K562 (cell line): ENCODE data around the gene SLC9A3. TPM values are rescaled to one million over a fixed set of nuclear protein-coding genes. Genes with fewer than 3 reads are reported as not detected.

ENCODE experiments used
- ATAC-seq: fragments of 200-7000 bp; cut with Tn5 transposase; 3 replicates; pipeline ENCODE4 v1.9.1; 2020; ENCODE audit warnings: moderate library complexity
- BruUV-seq: library from RNA; stranded (reverse); fragments of 400-500 nt; replicated peaks from 2 replicates; lab custom pipeline; 2021; lab: Mats Ljungman, UMichigan
- CTCF ChIA-PET: fragments of 300-600 bp; formaldehyde crosslinking; extraction: SDS; loops from one replicate; lab custom pipeline; 2021; ENCODE audit warnings: low intra/inter-chr PET ratio; lab: Yijun Ruan, JAX
- POLR2A ChIA-PET: fragments of 300-600, 350-650 bp; sonication (Branson Sonifier 250); formaldehyde crosslinking; extraction: SDS; loops from one replicate; lab custom pipeline; 2021; ENCODE audit warnings: antibody characterized with exemption, inconsistent platforms; lab: Yijun Ruan, JAX
- DNase-seq, 4 experiments: peaks; one replicate each; pipeline versions ENCODE4 v3.0.0 to v3.0.0-alpha.2; 2011 to 2018; ENCODE audit warnings: low spot score in 3 of 4, mixed read lengths in 3 of 4; ENCODE audit errors: extremely low read depth in 1 of 4
- FAIRE-seq: peaks from 2 replicates; lab custom pipeline; 2011; peaks lifted over from hg19 to GRCh38; lab: Jason Lieb, UNC
- H2AFZ ChIP-seq: 2 replicates; pipeline ENCODE4 v1.6.0; 2011; ENCODE audit warnings: low read depth, low read length, control low read depth, inconsistent platforms
- H3K27ac ChIP-seq: fragments of 200-600 bp; 3 replicates; pipeline ENCODE4 v1.8.0; 2011; ENCODE audit warnings: low read depth, mild to moderate bottlenecking, control low read depth, inconsistent platforms, low read length, moderate library complexity, mixed read lengths; ENCODE audit errors: extremely low read depth
- H3K27me3 ChIP-seq, 2 experiments: fragments of 300-600 bp in 1 of 2; 2 replicates in 1 of 2; 3 replicates in 1 of 2; pipeline versions ENCODE4 v1.6.0 to v1.8.0; 2011; ENCODE audit warnings: inconsistent platforms in 2 of 2, low read length in 2 of 2, mild to moderate bottlenecking in 1 of 2, mixed read lengths in 1 of 2, moderate library complexity in 1 of 2; ENCODE audit not compliant: control insufficient read depth in 2 of 2, insufficient read depth in 2 of 2
- H3K36me3 ChIP-seq: fragments of 300-600 bp; 3 replicates; pipeline ENCODE4 v1.8.0; 2011; ENCODE audit warnings: mild to moderate bottlenecking, low read length, inconsistent platforms; ENCODE audit not compliant: control insufficient read depth, insufficient read depth
- H3K4me1 ChIP-seq, 2 experiments: fragments of 200-600 bp in 1 of 2; replicated peaks in 1 of 2; 2 replicates in 1 of 2; 3 replicates in 1 of 2; pipeline versions ENCODE4 v1.5.1 to v1.8.0; 2011; ENCODE audit warnings: inconsistent platforms in 2 of 2, low read length in 2 of 2, mild to moderate bottlenecking in 1 of 2, mixed read lengths in 1 of 2, moderate library complexity in 1 of 2; ENCODE audit not compliant: control insufficient read depth in 2 of 2, insufficient read depth in 2 of 2
- H3K4me2 ChIP-seq: 2 replicates; pipeline ENCODE4 v1.6.1; 2011; ENCODE audit warnings: low read length, control low read depth, inconsistent platforms, mixed read lengths; ENCODE audit not compliant: insufficient read depth
- H3K4me3 ChIP-seq: fragments of 200-600 bp; sonication (generic), shearing (Covaris generic); 2 replicates; pipeline ENCODE4 v1.5.1; 2016; ENCODE audit warnings: control low read depth, inconsistent platforms
- H3K79me2 ChIP-seq: fragments of 200-600 bp; 3 replicates; pipeline ENCODE4 v1.8.0; 2011; ENCODE audit warnings: low read length, inconsistent platforms; ENCODE audit not compliant: control insufficient read depth, insufficient read depth
- H3K9ac ChIP-seq, 2 experiments: 2 replicates each; pipeline versions ENCODE4 v1.6.0 to v1.6.1; 2011; ENCODE audit warnings: low read depth in 2 of 2, low read length in 2 of 2, control low read depth in 1 of 2, inconsistent platforms in 1 of 2, mild to moderate bottlenecking in 1 of 2, mixed read lengths in 1 of 2; ENCODE audit not compliant: insufficient read depth in 1 of 2
- H3K9me1 ChIP-seq: one replicate; pipeline ENCODE4 v1.6.0; 2011; ENCODE audit warnings: inconsistent platforms, mild to moderate bottlenecking, low read length, moderate library complexity; ENCODE audit not compliant: control insufficient read depth, insufficient read depth
- H3K9me3 ChIP-seq: replicated peaks from 2 replicates; pipeline ENCODE4 v1.5.1; 2011; ENCODE audit warnings: low read depth, low read length, inconsistent platforms; ENCODE audit not compliant: control insufficient read depth, insufficient read depth
- H4K20me1 ChIP-seq: replicated peaks from 2 replicates; pipeline ENCODE4 v1.6.1; 2011; ENCODE audit warnings: low read length, inconsistent platforms, mixed read lengths; ENCODE audit not compliant: control insufficient read depth, insufficient read depth
- CAMTA2 ChIP-seq: fragments of 250-450 bp; sonication (Bioruptor Pico); conservative IDR thresholded peaks from 2 replicates; pipeline ENCODE4 v1.5.1; 2022
- CBFA2T2 ChIP-seq: fragments of 450-650 bp; conservative IDR thresholded peaks from 2 replicates; pipeline ENCODE4 v1.6.1; 2017; ENCODE audit warnings: mild to moderate bottlenecking
- DPF2 ChIP-seq: fragments of 450-650 bp; IDR thresholded peaks from 2 replicates; pipeline ENCODE4 v1.6.1; 2016
- MCM3 ChIP-seq: fragments of 450-650 bp; IDR thresholded peaks from 2 replicates; pipeline ENCODE4 v1.6.1; 2016
- RCOR1 ChIP-seq, 2 experiments: IDR thresholded peaks; 2 replicates each; pipeline ENCODE4 v1.6.1; 2012; ENCODE audit warnings: low read depth in 2 of 2, low read length in 2 of 2, borderline replicate concordance in 1 of 2, improper control_type of control experiment in 1 of 2
- ZFX ChIP-seq: sonication (generic); formaldehyde crosslinking; IDR thresholded peaks from 2 replicates; pipeline ENCODE4 v1.8.0; 2022; ENCODE audit warnings: mild to moderate bottlenecking, missing genetic modification reagents, moderate library complexity
- WGBS: fragments of 100-300 bp; shearing (Covaris generic); methylation state at CpG from one replicate; pipeline ENCODE4 v1.1.6; 2016; ENCODE audit warnings: low coverage, mixed read lengths; ENCODE audit not compliant: insufficient coverage; ENCODE audit errors: missing lambda C conversion rate; 5-methylcytosine and 5-hydroxymethylcytosine counted together
- in situ Hi-C: fragments of 300-500 bp; cut with MboI; formaldehyde crosslinking; loops from 4 replicates; pipeline ENCODE4 v1.15.0; 2018; ENCODE audit warnings: inconsistent platforms, mixed read lengths
- intact Hi-C: fragments of 100-400 bp; cut with micrococcal nuclease; formaldehyde crosslinking; loops from 2 replicates; pipeline ENCODE4 v1.14.2; 2022
- polyA plus RNA-seq, 8 experiments: library from polyadenylated mRNA; depleted of rRNA in 4 of 8; stranded (reverse) in 5 of 8; unstranded in 3 of 8; fragments of >200 nt; fragmentation: Nextera tagmentation in 2 of 8; fragmentation: Illumina TruSeq in 1 of 8; extraction: Ambion mirVana in 2 of 8; extraction: Trizol in 1 of 8; gene quantifications; 2 replicates each; pipeline versions ENCODE4 v1.2.1 to v1.2.3, GENCODE V29; 2011 to 2014; ENCODE audit warnings: inconsistent platforms in 1 of 8, missing spikeins in 1 of 8
- total RNA-seq, 7 experiments: library from RNA; depleted of rRNA in 6 of 7; stranded (reverse); fragments of >200 nt in 6 of 7; fragmentation: Illumina TruSeq in 2 of 7; extraction: Trizol in 2 of 7; gene quantifications; 2 replicates each; pipeline versions ENCODE4 v1.2.1 to v1.2.3, GENCODE V29; 2011 to 2021; ENCODE audit warnings: low replicate concordance in 1 of 7
- TF ChIP-seq, protein P1 (sequence below), 3 experiments: IDR thresholded peaks in 2 of 3; conservative IDR thresholded peaks in 1 of 3; 2 replicates each; pipeline ENCODE4 v1.5.1; 2011 to 2012; ENCODE audit warnings: low read length in 3 of 3, mild to moderate bottlenecking in 3 of 3, control low read depth in 2 of 3, improper control_type of control experiment in 1 of 3, inconsistent platforms in 1 of 3, low read depth in 1 of 3, mixed read lengths in 1 of 3, moderate library complexity in 1 of 3; ENCODE audit not compliant: insufficient read depth in 2 of 3
- TF ChIP-seq, protein P2 (sequence below): sonication (generic); formaldehyde crosslinking; IDR thresholded peaks from 2 replicates; pipeline ENCODE4 v1.9.0; 2022; ENCODE audit warnings: mild to moderate bottlenecking, missing genetic modification reagents
- TF ChIP-seq, protein P3 (sequence below): fragments of 450-650 bp; formaldehyde crosslinking; IDR thresholded peaks from 2 replicates; pipeline ENCODE4 v1.4.0; 2020; ENCODE audit warnings: mild to moderate bottlenecking, moderate library complexity
- TF ChIP-seq, protein P4 (sequence below): fragments of 450-650 bp; formaldehyde crosslinking; IDR thresholded peaks from 2 replicates; pipeline ENCODE4 v1.4.0; 2020; ENCODE audit warnings: mild to moderate bottlenecking, moderate library complexity

Gene SLC9A3
- total and polyA plus RNA-seq, 9 of the 15 experiments (the other 6 are each of a cell fraction or from before 2014, with no cell fraction given), result 1.5 to 5.8 (median 3.7) TPM; not detected in 2

DNA sequence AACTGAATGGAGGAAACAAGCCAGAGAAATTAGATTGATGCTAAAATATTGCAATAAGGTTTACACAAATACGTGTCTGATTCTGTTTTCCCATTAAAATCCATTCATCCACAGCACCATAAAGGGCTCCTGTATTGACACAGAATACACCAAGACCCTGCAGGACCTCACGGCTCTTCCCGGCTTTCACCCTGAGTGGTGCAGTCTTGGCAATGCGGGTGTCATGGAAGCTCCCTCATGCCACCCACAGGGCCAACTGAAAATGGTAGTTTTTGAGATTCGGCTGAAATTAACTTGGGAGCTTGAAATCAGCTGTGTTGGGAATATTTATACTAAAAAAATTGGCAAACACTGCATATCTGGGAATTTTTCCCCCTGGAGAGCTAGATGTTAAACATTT is 98.5 kb downstream of the SLC9A3 start (continued):
- TF ChIP-seq, protein P1, sequence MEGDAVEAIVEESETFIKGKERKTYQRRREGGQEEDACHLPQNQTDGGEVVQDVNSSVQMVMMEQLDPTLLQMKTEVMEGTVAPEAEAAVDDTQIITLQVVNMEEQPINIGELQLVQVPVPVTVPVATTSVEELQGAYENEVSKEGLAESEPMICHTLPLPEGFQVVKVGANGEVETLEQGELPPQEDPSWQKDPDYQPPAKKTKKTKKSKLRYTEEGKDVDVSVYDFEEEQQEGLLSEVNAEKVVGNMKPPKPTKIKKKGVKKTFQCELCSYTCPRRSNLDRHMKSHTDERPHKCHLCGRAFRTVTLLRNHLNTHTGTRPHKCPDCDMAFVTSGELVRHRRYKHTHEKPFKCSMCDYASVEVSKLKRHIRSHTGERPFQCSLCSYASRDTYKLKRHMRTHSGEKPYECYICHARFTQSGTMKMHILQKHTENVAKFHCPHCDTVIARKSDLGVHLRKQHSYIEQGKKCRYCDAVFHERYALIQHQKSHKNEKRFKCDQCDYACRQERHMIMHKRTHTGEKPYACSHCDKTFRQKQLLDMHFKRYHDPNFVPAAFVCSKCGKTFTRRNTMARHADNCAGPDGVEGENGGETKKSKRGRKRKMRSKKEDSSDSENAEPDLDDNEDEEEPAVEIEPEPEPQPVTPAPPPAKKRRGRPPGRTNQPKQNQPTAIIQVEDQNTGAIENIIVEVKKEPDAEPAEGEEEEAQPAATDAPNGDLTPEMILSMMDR (IDR thresholded peaks at IDR 0.05 in 2 of 3, conservative IDR thresholded peaks at IDR 0.05 in 1 of 3; ENCODE audit: insufficient read depth in 2 of 3, low read depth in 1 of 3, low read length in 3 of 3), result peak in 2 of 3 experiments; percentile 32 to 43; a peak in 3 of 6 replicates
- TF ChIP-seq ZFX, result no peak

DNA sequence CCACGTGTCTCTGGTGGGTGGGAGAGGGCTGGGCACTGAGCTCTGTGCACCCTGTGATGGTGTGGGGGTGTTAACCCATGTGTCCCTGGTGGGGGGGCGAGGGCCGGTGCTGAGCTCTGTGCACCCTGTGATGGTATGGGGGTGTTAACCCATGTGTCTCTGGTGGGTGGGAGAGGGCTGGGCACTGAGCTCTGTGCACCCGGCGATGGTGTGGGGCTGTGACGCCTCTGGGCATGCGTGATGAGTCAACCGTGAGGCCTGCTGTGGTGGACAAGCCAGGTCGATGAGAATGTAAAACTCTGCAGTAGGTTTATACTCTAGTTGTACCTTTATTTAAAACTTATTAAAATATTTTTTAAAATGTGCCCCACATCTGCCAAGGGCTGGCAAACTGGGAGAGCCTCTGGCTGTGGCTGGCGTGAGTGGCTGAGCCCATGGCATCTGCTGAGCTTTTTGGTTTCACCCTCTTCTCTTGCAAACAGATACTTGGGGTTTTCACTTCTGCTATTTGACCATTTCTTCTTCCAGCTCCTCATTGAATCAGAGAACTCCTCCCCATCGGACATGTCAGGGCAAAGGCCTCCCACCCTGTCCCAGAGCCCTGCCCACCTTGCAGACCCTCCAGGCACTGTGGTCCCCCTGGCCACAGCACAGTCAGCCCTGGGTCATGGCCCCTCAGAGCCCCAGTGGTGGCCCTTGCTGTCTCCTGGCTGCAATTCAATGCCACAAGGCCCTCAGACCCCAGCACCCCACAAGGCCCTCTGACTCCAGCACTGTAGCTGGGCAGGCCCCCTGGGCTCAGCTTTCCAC is 99.7 kb downstream of the SLC9A3 start:
- Histone ChIP-seq H3K9ac (peak overlapping the region in 1 of 2 experiments; percentile 66; a peak in 1 of 4 replicates), H4K20me1 (no peaks in the 10 kb centered on the region), H3K4me3 (no peak overlapping the region), H3K79me2 (no peaks in the 10 kb centered on the region), H3K27ac (no peak overlapping the region), H3K9me3 (no peaks in the 10 kb centered on the region), H3K36me3 (no peaks in the 10 kb centered on the region), H2AFZ (no peak overlapping the region), H3K9me1 (no peaks in the 10 kb centered on the region), H3K27me3 (peaks cover 7 to 66% of the 10 kb centered on the region in 2 experiments; a peak in 4 of 5 replicates), H3K4me2 (no peak overlapping the region), H3K4me1 (peaks cover 0 to 35% of the 10 kb centered on the region in 2 experiments; a peak in 2 of 5 replicates)
- in situ Hi-C loops (no loop called here), intact Hi-C loops (no loop called here)
- DNase-seq, result no peak
- ATAC-seq, result no peak
- no TSS peak for BruUV-seq
- FAIRE-seq, result no peak
- TF ChIP-seq CBFA2T2 (no peak), DPF2 (no peak), RCOR1 (IDR thresholded peaks at IDR 0.05; ENCODE audit: borderline replicate concordance in 1 of 2, low read depth in 2 of 2, low read length in 2 of 2) (no peak), CAMTA2 (CRISPR knock-in tag) (no peak), MCM3 (no peak)
- TF ChIP-seq, protein P2, sequence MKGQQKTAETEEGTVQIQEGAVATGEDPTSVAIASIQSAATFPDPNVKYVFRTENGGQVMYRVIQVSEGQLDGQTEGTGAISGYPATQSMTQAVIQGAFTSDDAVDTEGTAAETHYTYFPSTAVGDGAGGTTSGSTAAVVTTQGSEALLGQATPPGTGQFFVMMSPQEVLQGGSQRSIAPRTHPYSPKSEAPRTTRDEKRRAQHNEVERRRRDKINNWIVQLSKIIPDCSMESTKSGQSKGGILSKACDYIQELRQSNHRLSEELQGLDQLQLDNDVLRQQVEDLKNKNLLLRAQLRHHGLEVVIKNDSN (CRISPR knock-in tag), result no peak
- TF ChIP-seq, protein P3, sequence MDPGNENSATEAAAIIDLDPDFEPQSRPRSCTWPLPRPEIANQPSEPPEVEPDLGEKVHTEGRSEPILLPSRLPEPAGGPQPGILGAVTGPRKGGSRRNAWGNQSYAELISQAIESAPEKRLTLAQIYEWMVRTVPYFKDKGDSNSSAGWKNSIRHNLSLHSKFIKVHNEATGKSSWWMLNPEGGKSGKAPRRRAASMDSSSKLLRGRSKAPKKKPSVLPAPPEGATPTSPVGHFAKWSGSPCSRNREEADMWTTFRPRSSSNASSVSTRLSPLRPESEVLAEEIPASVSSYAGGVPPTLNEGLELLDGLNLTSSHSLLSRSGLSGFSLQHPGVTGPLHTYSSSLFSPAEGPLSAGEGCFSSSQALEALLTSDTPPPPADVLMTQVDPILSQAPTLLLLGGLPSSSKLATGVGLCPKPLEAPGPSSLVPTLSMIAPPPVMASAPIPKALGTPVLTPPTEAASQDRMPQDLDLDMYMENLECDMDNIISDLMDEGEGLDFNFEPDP, result no peak
- TF ChIP-seq, protein P4, sequence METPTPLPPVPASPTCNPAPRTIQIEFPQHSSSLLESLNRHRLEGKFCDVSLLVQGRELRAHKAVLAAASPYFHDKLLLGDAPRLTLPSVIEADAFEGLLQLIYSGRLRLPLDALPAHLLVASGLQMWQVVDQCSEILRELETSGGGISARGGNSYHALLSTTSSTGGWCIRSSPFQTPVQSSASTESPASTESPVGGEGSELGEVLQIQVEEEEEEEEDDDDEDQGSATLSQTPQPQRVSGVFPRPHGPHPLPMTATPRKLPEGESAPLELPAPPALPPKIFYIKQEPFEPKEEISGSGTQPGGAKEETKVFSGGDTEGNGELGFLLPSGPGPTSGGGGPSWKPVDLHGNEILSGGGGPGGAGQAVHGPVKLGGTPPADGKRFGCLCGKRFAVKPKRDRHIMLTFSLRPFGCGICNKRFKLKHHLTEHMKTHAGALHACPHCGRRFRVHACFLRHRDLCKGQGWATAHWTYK (CRISPR knock-in tag), result no peak
- 14% methylated on average over 11 of the region's 11 CpGs for WGBS
- ChIA-PET POLR2A (interaction anchor here (0.7 to 1.5 kb wide), 2 partner anchors 22 to 107 kb away, joined by 4 to 6 read pairs; no protein-coding TSS in a partner anchor), CTCF (no interaction called here)
